ENCODE measurements around the gene DYNC2H1.

The DYNC2H1 gene

GRCh38 chr11:103491777-103492176 lies 382.6 kb downstream of the DYNC2H1 start:
- Histone ChIP-seq H2AFZ (ENCODE audit: low read depth, low read length) (no peak overlapping the region), H3K4me3 (ENCODE audit: low read depth in 1 of 2, low read length in 2 of 2) (no peak overlapping the region), H3K9me3 (ENCODE audit: insufficient read depth, low read length, severe bottlenecking) (peaks cover 6% of the 10 kb centered on the region), H3K27ac (ENCODE audit: low read length) (no peak overlapping the region), H3K27me3 (ENCODE audit: insufficient read depth, low read length, poor library complexity) (no peaks in the 10 kb centered on the region), H3K4me2 (ENCODE audit: insufficient read depth, low read length) (no peak overlapping the region), H3K9ac (ENCODE audit: low read depth, low read length) (no peak overlapping the region), H4K20me1 (ENCODE audit: insufficient read depth, low read length) (no peaks in the 10 kb centered on the region), H3K79me2 (ENCODE audit: insufficient read depth, low read length) (no peaks in the 10 kb centered on the region), H3K36me3 (ENCODE audit: insufficient read depth, low read length) (no peaks in the 10 kb centered on the region), H3K4me1 (ENCODE audit: insufficient read depth, low read length) (no peaks in the 10 kb centered on the region)
- no peak for TF ChIP-seq EZH2 (IDR thresholded peaks at IDR 0.05; ENCODE audit: borderline replicate concordance, low read depth, low read length, severe bottlenecking)
- TF ChIP-seq CTCF (IDR thresholded peaks at IDR 0.05; ENCODE audit: borderline replicate concordance, extremely low read depth, low read length, poor library complexity, severe bottlenecking) = no peak
- no peak for DNase-seq
- ATAC-seq (ENCODE audit: insufficient read depth, low read depth) = no peak

GRCh38 chr11:103494491-103494890 lies 385.3 kb downstream of the DYNC2H1 start:
- H3K9ac ChIP-seq (ENCODE audit: low read depth, low read length) = no peak overlapping the region
- DNase-seq (no peak), ATAC-seq (ENCODE audit: insufficient read depth, low read depth) (no peak)
- H3K79me2 ChIP-seq (ENCODE audit: insufficient read depth, low read length) = no peaks in the 10 kb centered on the region
- H3K4me3 ChIP-seq (ENCODE audit: low read depth in 1 of 2, low read length in 2 of 2) = no peak overlapping the region
- H4K20me1 ChIP-seq (ENCODE audit: insufficient read depth, low read length) = no peaks in the 10 kb centered on the region
- no peaks in the 10 kb centered on the region for H3K27me3 ChIP-seq (ENCODE audit: insufficient read depth, low read length, poor library complexity)
- H3K4me2 ChIP-seq (ENCODE audit: insufficient read depth, low read length) = no peak overlapping the region
- H2AFZ ChIP-seq (ENCODE audit: low read depth, low read length) = no peak overlapping the region
- H3K27ac ChIP-seq (ENCODE audit: low read length) = no peak overlapping the region
- H3K36me3 ChIP-seq (ENCODE audit: insufficient read depth, low read length) = no peaks in the 10 kb centered on the region
- no peaks in the 10 kb centered on the region for H3K4me1 ChIP-seq (ENCODE audit: insufficient read depth, low read length)
- TF ChIP-seq EZH2 (IDR thresholded peaks at IDR 0.05; ENCODE audit: borderline replicate concordance, low read depth, low read length, severe bottlenecking) (no peak), CTCF (IDR thresholded peaks at IDR 0.05; ENCODE audit: borderline replicate concordance, extremely low read depth, low read length, poor library complexity, severe bottlenecking) (no peak)
- H3K9me3 ChIP-seq (ENCODE audit: insufficient read depth, low read length, severe bottlenecking) = peaks cover 6% of the 10 kb centered on the region

GRCh38 chr11:103497268-103497667 lies 388.0 kb downstream of the DYNC2H1 start:
- ATAC-seq (ENCODE audit: insufficient read depth, low read depth) (no peak), DNase-seq (no peak)
- TF ChIP-seq EZH2 (IDR thresholded peaks at IDR 0.05; ENCODE audit: borderline replicate concordance, low read depth, low read length, severe bottlenecking) = no peak
- no peak for TF ChIP-seq CTCF (IDR thresholded peaks at IDR 0.05; ENCODE audit: borderline replicate concordance, extremely low read depth, low read length, poor library complexity, severe bottlenecking)

More at GRCh38 chr11:103497268-103497667, 388.0 kb downstream of the DYNC2H1 start:
- no peaks in the 10 kb centered on the region for H3K9me3 ChIP-seq (ENCODE audit: insufficient read depth, low read length, severe bottlenecking)
- H3K4me2 ChIP-seq (ENCODE audit: insufficient read depth, low read length) = no peak overlapping the region
- no peak overlapping the region for H3K9ac ChIP-seq (ENCODE audit: low read depth, low read length)
- H3K27me3 ChIP-seq (ENCODE audit: insufficient read depth, low read length, poor library complexity) = no peaks in the 10 kb centered on the region
- no peaks in the 10 kb centered on the region for H3K4me1 ChIP-seq (ENCODE audit: insufficient read depth, low read length)
- no peaks in the 10 kb centered on the region for H3K36me3 ChIP-seq (ENCODE audit: insufficient read depth, low read length)
- H3K79me2 ChIP-seq (ENCODE audit: insufficient read depth, low read length) = no peaks in the 10 kb centered on the region
- H3K4me3 ChIP-seq (ENCODE audit: low read depth in 1 of 2, low read length in 2 of 2) = no peak overlapping the region
- no peaks in the 10 kb centered on the region for H4K20me1 ChIP-seq (ENCODE audit: insufficient read depth, low read length)
- H2AFZ ChIP-seq (ENCODE audit: low read depth, low read length) = no peak overlapping the region
- no peak overlapping the region for H3K27ac ChIP-seq (ENCODE audit: low read length)
